HEK293 (cell line): ENCODE data around the gene GPR34.

Source experiments
- CTCF ChIA-PET: fragments of 350-600 bp; formaldehyde crosslinking; extraction: SDS; loops from one replicate; lab custom pipeline; 2021; ENCODE audit warnings: antibody characterized with exemption; lab: Yijun Ruan, JAX
- POLR2A ChIA-PET: fragments of 300-600 bp; formaldehyde crosslinking; extraction: SDS; loops from one replicate; lab custom pipeline; 2020; ENCODE audit warnings: antibody characterized with exemption, inconsistent platforms; lab: Yijun Ruan, JAX
- H3K27ac ChIP-seq: fragments of 200-500 bp; sonication (Bioruptor generic); 2 replicates; pipeline ENCODE4 v1.5.1; 2014; ENCODE audit warnings: low read depth, low read length, control low read depth, inconsistent platforms; ENCODE audit errors: extremely low read depth
- H3K36me3 ChIP-seq, 2 experiments: fragments of 200-500 bp in 1 of 2; sonication (Bioruptor generic) in 1 of 2; 1 replicate in 1 of 2; 2 replicates in 1 of 2; pipeline ENCODE4 v1.5.1; 2014 to 2017; ENCODE audit warnings: inconsistent platforms in 2 of 2, low read length in 2 of 2; ENCODE audit not compliant: control insufficient read depth in 2 of 2, insufficient read depth in 1 of 2
- H3K4me1 ChIP-seq: fragments of 200-500 bp; sonication (Bioruptor generic); 2 replicates; pipeline ENCODE4 v1.5.1; 2014; ENCODE audit warnings: mild to moderate bottlenecking, low read length, inconsistent platforms; ENCODE audit not compliant: control insufficient read depth, insufficient read depth
- H3K4me3 ChIP-seq: 2 replicates; pipeline ENCODE4 v1.5.1; 2011; ENCODE audit warnings: low read depth, mild to moderate bottlenecking, control low read depth, low read length, moderate library complexity
- H3K9me3 ChIP-seq: fragments of 200-500 bp; sonication (Bioruptor generic); 2 replicates; pipeline ENCODE4 v1.5.1; 2014; ENCODE audit warnings: low read depth, low read length, inconsistent platforms; ENCODE audit not compliant: control insufficient read depth, insufficient read depth
- GLIS1 ChIP-seq: fragments of 450-650 bp; formaldehyde crosslinking; IDR thresholded peaks from 2 replicates; pipeline ENCODE4 v1.5.1; 2016; ENCODE audit warnings: missing biosample characterization, missing genetic modification characterization
- HOXC10 ChIP-seq: sonication (generic); formaldehyde crosslinking; IDR thresholded peaks from 2 replicates; pipeline ENCODE4 v1.8.1; 2023; ENCODE audit warnings: mild to moderate bottlenecking, missing genetic modification reagents
- ZBTB11 ChIP-seq: fragments of 450-650 bp; formaldehyde crosslinking; conservative IDR thresholded peaks from 2 replicates; pipeline ENCODE4 v1.5.1; 2016; ENCODE audit warnings: low read depth, missing biosample characterization, missing genetic modification characterization
- ZBTB21 ChIP-seq: fragments of 450-650 bp; formaldehyde crosslinking; IDR thresholded peaks from 2 replicates; pipeline ENCODE4 v1.5.1; 2017; ENCODE audit warnings: missing biosample characterization, missing genetic modification characterization
- ZBTB26 ChIP-seq: fragments of 450-650 bp; formaldehyde crosslinking; optimal IDR thresholded peaks from 2 replicates; pipeline ENCODE3; 2016; ENCODE audit warnings: missing biosample characterization, mild to moderate bottlenecking, missing genetic modification characterization
- ZNF140 ChIP-seq: fragments of 450-650 bp; formaldehyde crosslinking; IDR thresholded peaks from 2 replicates; pipeline ENCODE4 v1.5.1; 2016; ENCODE audit warnings: missing biosample characterization, missing genetic modification characterization
- ZNF175 ChIP-seq: fragments of 450-650 bp; formaldehyde crosslinking; IDR thresholded peaks from 2 replicates; pipeline ENCODE4 v1.5.1; 2016; ENCODE audit warnings: missing biosample characterization, missing genetic modification characterization
- ZNF214 ChIP-seq: fragments of 450-650 bp; formaldehyde crosslinking; IDR thresholded peaks from 2 replicates; pipeline ENCODE4 v1.5.1; 2017; ENCODE audit warnings: missing biosample characterization, mild to moderate bottlenecking, missing genetic modification characterization, borderline replicate concordance
- ZNF24 ChIP-seq: fragments of 450-650 bp; formaldehyde crosslinking; IDR thresholded peaks from 2 replicates; pipeline ENCODE4 v1.5.1; 2016; ENCODE audit warnings: missing biosample characterization, missing genetic modification characterization
- ZNF585B ChIP-seq: fragments of 450-650 bp; formaldehyde crosslinking; IDR thresholded peaks from 2 replicates; pipeline ENCODE4 v1.5.1; 2016; ENCODE audit warnings: missing biosample characterization, missing genetic modification characterization
- ZNF654 ChIP-seq: fragments of 450-650 bp; formaldehyde crosslinking; IDR thresholded peaks from 2 replicates; pipeline ENCODE4 v1.5.1; 2016; ENCODE audit warnings: low read depth, missing biosample characterization, missing genetic modification characterization
- ZNF776 ChIP-seq: fragments of 450-650 bp; formaldehyde crosslinking; IDR thresholded peaks from 2 replicates; pipeline ENCODE4 v1.5.0; 2017; ENCODE audit warnings: missing biosample characterization, missing genetic modification characterization, borderline replicate concordance
- TF ChIP-seq, protein P1 (sequence below): fragments of 450-650 bp; formaldehyde crosslinking; IDR thresholded peaks from 2 replicates; pipeline ENCODE4 v1.5.1; 2016; ENCODE audit warnings: missing biosample characterization, missing genetic modification characterization
- TF ChIP-seq, protein P2 (sequence below): fragments of 450-650 bp; formaldehyde crosslinking; IDR thresholded peaks from 2 replicates; pipeline ENCODE4 v1.5.1; 2016; ENCODE audit warnings: missing biosample characterization, missing genetic modification characterization
- TF ChIP-seq, protein P3 (sequence below): fragments of 450-650 bp; formaldehyde crosslinking; IDR thresholded peaks from 2 replicates; pipeline ENCODE4 v1.5.1; 2016; ENCODE audit warnings: missing biosample characterization, missing genetic modification characterization

GPR34 gene

GRCh38 chrX:41734530-41734929, 45.8 kb downstream of the GPR34 start:
- Histone ChIP-seq H3K9me3 (no peaks in the 10 kb centered on the region), H3K4me1 (no peaks in the 10 kb centered on the region), H3K36me3 (peaks cover 0 to 3% of the 10 kb centered on the region in 2 experiments; a peak in 1 of 3 replicates), H3K27ac (no peak overlapping the region), H3K4me3 (no peak overlapping the region)
- ChIA-PET CTCF (interaction anchor here (1.0 kb wide), 1 partner anchor 28 kb away, joined by 3 read pairs; no protein-coding TSS in a partner anchor), POLR2A (no interaction called here)
- no peak for TF ChIP-seq ZNF175 (tag by site-specific recombination)
- TF ChIP-seq GLIS1 (tag by site-specific recombination) = no peak
- TF ChIP-seq ZBTB11 (tag by site-specific recombination) = no peak
- TF ChIP-seq ZNF654 (tag by site-specific recombination) = peak; percentile 47
- TF ChIP-seq ZBTB21 (tag by site-specific recombination) = no peak
- no peak for TF ChIP-seq ZNF585B (tag by site-specific recombination)
- TF ChIP-seq, protein P1, sequence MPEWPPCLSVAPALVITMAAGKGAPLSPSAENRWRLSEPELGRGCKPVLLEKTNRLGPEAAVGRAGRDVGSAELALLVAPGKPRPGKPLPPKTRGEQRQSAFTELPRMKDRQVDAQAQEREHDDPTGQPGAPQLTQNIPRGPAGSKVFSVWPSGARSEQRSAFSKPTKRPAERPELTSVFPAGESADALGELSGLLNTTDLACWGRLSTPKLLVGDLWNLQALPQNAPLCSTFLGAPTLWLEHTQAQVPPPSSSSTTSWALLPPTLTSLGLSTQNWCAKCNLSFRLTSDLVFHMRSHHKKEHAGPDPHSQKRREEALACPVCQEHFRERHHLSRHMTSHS (tag by site-specific recombination) = no peak
- no peak for TF ChIP-seq ZNF214 (tag by site-specific recombination)
- TF ChIP-seq ZNF776 (tag by site-specific recombination) = no peak
- TF ChIP-seq, protein P2, sequence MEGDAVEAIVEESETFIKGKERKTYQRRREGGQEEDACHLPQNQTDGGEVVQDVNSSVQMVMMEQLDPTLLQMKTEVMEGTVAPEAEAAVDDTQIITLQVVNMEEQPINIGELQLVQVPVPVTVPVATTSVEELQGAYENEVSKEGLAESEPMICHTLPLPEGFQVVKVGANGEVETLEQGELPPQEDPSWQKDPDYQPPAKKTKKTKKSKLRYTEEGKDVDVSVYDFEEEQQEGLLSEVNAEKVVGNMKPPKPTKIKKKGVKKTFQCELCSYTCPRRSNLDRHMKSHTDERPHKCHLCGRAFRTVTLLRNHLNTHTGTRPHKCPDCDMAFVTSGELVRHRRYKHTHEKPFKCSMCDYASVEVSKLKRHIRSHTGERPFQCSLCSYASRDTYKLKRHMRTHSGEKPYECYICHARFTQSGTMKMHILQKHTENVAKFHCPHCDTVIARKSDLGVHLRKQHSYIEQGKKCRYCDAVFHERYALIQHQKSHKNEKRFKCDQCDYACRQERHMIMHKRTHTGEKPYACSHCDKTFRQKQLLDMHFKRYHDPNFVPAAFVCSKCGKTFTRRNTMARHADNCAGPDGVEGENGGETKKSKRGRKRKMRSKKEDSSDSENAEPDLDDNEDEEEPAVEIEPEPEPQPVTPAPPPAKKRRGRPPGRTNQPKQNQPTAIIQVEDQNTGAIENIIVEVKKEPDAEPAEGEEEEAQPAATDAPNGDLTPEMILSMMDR = peak; percentile 38; the same call in 1 of the 2 replicates

DNA sequence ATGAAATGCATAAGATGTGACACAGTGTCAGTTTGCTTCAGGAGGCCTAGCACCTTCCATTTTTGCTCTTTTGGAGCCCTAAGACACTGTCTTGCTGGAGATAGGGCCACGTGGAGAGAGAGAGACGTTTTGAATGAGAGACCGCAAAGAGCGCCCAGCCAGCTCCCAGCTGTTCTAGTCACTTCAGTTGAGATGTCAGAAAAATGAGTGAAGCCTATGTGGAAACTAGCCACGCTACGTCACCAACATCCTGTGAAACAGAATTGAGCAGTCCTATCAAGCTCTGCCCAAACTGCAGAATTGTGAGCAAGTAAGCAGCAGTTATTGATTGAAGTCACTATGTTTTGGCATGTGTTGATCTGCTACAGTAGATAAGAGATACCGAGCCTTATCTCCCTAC, 48.3 kb downstream of the GPR34 start:
- Histone ChIP-seq H3K9me3 (no peaks in the 10 kb centered on the region), H3K4me1 (no peaks in the 10 kb centered on the region), H3K36me3 (0 out of 3 replicates have a peak, but pooled peaks cover 0 to 3% of the 10 kb centered on the region in 2 experiments), H3K27ac (no peak overlapping the region), H3K4me3 (no peak overlapping the region)
- ChIA-PET POLR2A (no interaction called here), CTCF (interaction anchor here (0.5 kb wide), 1 partner anchor 622 kb away, joined by 3 read pairs; no protein-coding TSS in a partner anchor)
- no peak for TF ChIP-seq ZBTB26 (tag by site-specific recombination)
- no peak for TF ChIP-seq ZNF24 (tag by site-specific recombination)
- TF ChIP-seq, protein P3, sequence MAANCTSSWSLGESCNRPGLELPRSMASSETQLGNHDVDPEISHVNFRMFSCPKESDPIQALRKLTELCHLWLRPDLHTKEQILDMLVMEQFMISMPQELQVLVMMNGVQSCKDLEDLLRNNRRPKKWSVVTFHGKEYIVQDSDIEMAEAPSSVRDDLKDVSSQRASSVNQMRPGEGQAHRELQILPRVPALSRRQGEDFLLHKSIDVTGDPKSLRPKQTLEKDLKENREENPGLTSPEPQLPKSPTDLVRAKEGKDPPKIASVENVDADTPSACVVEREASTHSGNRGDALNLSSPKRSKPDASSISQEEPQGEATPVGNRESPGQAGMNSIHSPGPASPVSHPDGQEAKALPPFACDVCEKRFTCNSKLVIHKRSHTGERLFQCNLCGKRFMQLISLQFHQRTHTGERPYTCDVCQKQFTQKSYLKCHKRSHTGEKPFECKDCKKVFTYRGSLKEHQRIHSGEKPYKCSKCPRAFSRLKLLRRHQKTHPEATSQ (tag by site-specific recombination) = no peak
- no peak for TF ChIP-seq HOXC10 (CRISPR knock-in tag)
- TF ChIP-seq ZNF140 (tag by site-specific recombination) = no peak
